Inflammatory macrophage treated with lipopolysaccharide for 1 hour (primary cell): ENCODE measurements around the gene CEP162.
"Not testable (repeated sequence)": the region's sequence is repeated elsewhere in the genome, so short reads cannot be mapped to it uniquely, and the experiment has no call there.

Source experiments
- DNase-seq, 2 donors: peaks; one replicate each; pipeline ENCODE4 v3.0.0-alpha.2; 2020 to 2022

Gene CEP162

GRCh38 chr6:84227434-84228197 is at the start of gene CEP162:
CEP162 (minus strand) TSS chr6:84227643; CDS start chr6:84226393, 1,250 bp downstream.
- peak; percentile 77 to 83 for DNase-seq

- DNase-seq = no peak
Observed at GRCh38 chr6:84274856-84275255, 47.4 kb upstream of the CEP162 start.

- DNase-seq = no peak
Observed at GRCh38 chr6:84273048-84273809, 45.8 kb upstream of the CEP162 start.

GRCh38 chr6:84272298-84272697 is 44.9 kb upstream of the CEP162 start:
- no peak for DNase-seq

GRCh38 chr6:84271061-84271716 is 43.7 kb upstream of the CEP162 start:
- no peak for DNase-seq

GRCh38 chr6:84269947-84270733 is 42.7 kb upstream of the CEP162 start:
- no peak for DNase-seq

- DNase-seq = no peak
Observed at GRCh38 chr6:84268781-84269180, 41.3 kb upstream of the CEP162 start.

- DNase-seq = no peak
Observed at GRCh38 chr6:84263557-84263956, 36.1 kb upstream of the CEP162 start.

- DNase-seq = no peak
Observed at GRCh38 chr6:84260926-84261325, 33.5 kb upstream of the CEP162 start.

GRCh38 chr6:84260196-84260595 is 32.8 kb upstream of the CEP162 start:
- DNase-seq = no peak

- no peak for DNase-seq
Observed at GRCh38 chr6:84258866-84259265, 31.4 kb upstream of the CEP162 start.

- no peak for DNase-seq
Observed at GRCh38 chr6:84258268-84258667, 30.8 kb upstream of the CEP162 start.

- no peak for DNase-seq
Observed at GRCh38 chr6:84255641-84256040, 28.2 kb upstream of the CEP162 start.

- DNase-seq = no peak
Observed at GRCh38 chr6:84253380-84253779, 25.9 kb upstream of the CEP162 start.

GRCh38 chr6:84251891-84252539 is 24.6 kb upstream of the CEP162 start:
- DNase-seq = no peak

GRCh38 chr6:84249724-84250123 is 22.3 kb upstream of the CEP162 start:
- DNase-seq = no peak

- DNase-seq = not testable (repeated sequence)
Observed at GRCh38 chr6:84244416-84245081, 17.1 kb upstream of the CEP162 start.

- no peak for DNase-seq
Observed at GRCh38 chr6:84243240-84243639, 15.8 kb upstream of the CEP162 start.

GRCh38 chr6:84242265-84242664 is 14.8 kb upstream of the CEP162 start:
- DNase-seq = no peak

GRCh38 chr6:84228198-84228543 is 728 bp upstream of the CEP162 start:
- no peak for DNase-seq

GRCh38 chr6:84227044-84227433 is 404 bp downstream of the CEP162 start:
- DNase-seq = no peak

GRCh38 chr6:84224251-84224650 is 3.2 kb downstream of the CEP162 start:
- DNase-seq = no peak
